ENCODE data around the gene RPS6KA1. TPM values are rescaled to one million over a fixed set of nuclear protein-coding genes. Genes with fewer than 3 reads are reported as not detected.

RPS6KA1 gene
- total RNA-seq (2013; cell fraction: nucleolus; rRNA removed), result 130 and 155 TPM in 2 replicates
- total RNA-seq (2014; rRNA removed) (118 and 136 TPM in 2 replicates), total RNA-seq (2014; rRNA removed; fragmentation: Illumina TruSeq; extraction: Trizol) (75.2 and 83.4 TPM in 2 replicates), total RNA-seq (2021) (115 and 116 TPM in 2 replicates), polyA plus RNA-seq (2011; rRNA removed) (53.7 and 92.1 TPM in 2 replicates), polyA plus RNA-seq (2014; fragmentation: Illumina TruSeq; extraction: Trizol) (72.1 and 74.9 TPM in 2 replicates), polyA plus RNA-seq (2014; fragmentation: Nextera tagmentation; extraction: Ambion mirVana) (1 to 10 TPM; 5.0 to 9.9 TPM), polyA plus RNA-seq (2014; rRNA removed) (89.3 and 90.9 TPM in 2 replicates), polyA plus RNA-seq (2016; fragmentation: Nextera tagmentation; extraction: Ambion mirVana) (100 to 1,000 TPM in 1 of 2 experiments, 10 to 100 TPM in 1; 99.4 to 106 TPM), polyA minus RNA-seq (2011; rRNA and poly(A)+ RNA removed) (110 and 170 TPM in 2 replicates), Bru-seq, nascent RNA (percentile 74 among the genes with signal in this experiment), BruChase-seq, experiment 1, labeled RNA remaining after a 6-hour chase (percentile 85 among the genes with signal in this experiment), BruChase-seq, experiment 2, labeled RNA remaining after a 2-hour chase (percentile 78 among the genes with signal in this experiment)
- 41.7 TPM for polyA plus RNA-seq (2011; ENCODE audit: low read depth)
- polyA plus RNA-seq (2011; cell fraction: cytosol; rRNA removed), result 108 and 121 TPM in 2 replicates
- 133 and 140 TPM in 2 replicates for polyA plus RNA-seq (2011; cell fraction: nucleus; rRNA removed)
- 80.5 and 83.0 TPM in 2 replicates for polyA plus RNA-seq (2012)
- polyA minus RNA-seq (2011; cell fraction: cytosol; rRNA and poly(A)+ RNA removed), result 54.0 and 77.9 TPM in 2 replicates
- polyA minus RNA-seq (2011; cell fraction: nucleus; rRNA and poly(A)+ RNA removed), result 84.0 and 132 TPM in 2 replicates
- long read RNA-seq, experiment 1, transcript RPS6KA1-220 (21 exons, 2,359 nt), result major isoform, 45 of 58 reads
- long read RNA-seq, experiment 1, partial matches to known transcripts, result 10 of 58 reads
- long read RNA-seq, experiment 1, other reads (novel, unspliced or antisense), result 3 of 58 reads
- long read RNA-seq, experiment 2, transcript RPS6KA1-216 (21 exons, 3,023 nt), result minor isoform, 8 of 106 reads
- long read RNA-seq, experiment 2, transcript RPS6KA1-220 (21 exons, 2,359 nt), result major isoform, 52 of 106 reads
- long read RNA-seq, experiment 2, partial matches to known transcripts, result 39 of 106 reads
- long read RNA-seq, experiment 2, other reads (novel, unspliced or antisense), result 6 of 106 reads

- H3K36me3 ChIP-seq (ENCODE audit: control insufficient read depth in 2 of 2, insufficient read depth in 2 of 2, low read length in 1 of 2), result no peaks in the 10 kb centered on the region
- ChIA-PET POLR2A (interaction anchor here (0.6 to 3.0 kb wide), 5 partner anchors 9 to 948 kb away, joined by 5 to 22 read pairs (median 10); no protein-coding TSS in a partner anchor), RAD21 (ENCODE audit: unreplicated experiment) (interaction anchor here (1.1 to 5.6 kb wide), 4 partner anchors 9 to 69 kb away, joined by 3 to 43 read pairs (median 10); no protein-coding TSS in a partner anchor), SMC1A (ENCODE audit: uncharacterized antibody, unreplicated experiment) (interaction anchor here (0.7 to 4.4 kb wide), 8 partner anchors 8 to 172 kb away, joined by 3 to 16 read pairs (median 6); no protein-coding TSS in a partner anchor), CTCF (interaction anchor here (0.6 to 7.1 kb wide), 8 partner anchors 9 to 112 kb away, joined by 3 to 90 read pairs (median 4); no protein-coding TSS in a partner anchor)
- no peaks in the 10 kb centered on the region for H3K27me3 ChIP-seq (replicated peaks in 1 of 2; ENCODE audit: control insufficient read depth in 2 of 2, insufficient read depth in 2 of 2, low read length in 1 of 2)
- no TSS peak for BruUV-seq (replicated peaks)
- ATAC-seq (peak; percentile 79), FAIRE-seq (no peak), DNase-seq (ENCODE audit: low read depth, low spot score) (no peak)
- in situ Hi-C loops (cut with MboI) (no loop called here), intact Hi-C loops (cut with micrococcal nuclease; ENCODE audit: unreplicated experiment) (no loop called here)
- H3K9me3 ChIP-seq (replicated peaks; ENCODE audit: control insufficient read depth, insufficient read depth, low read length), result no peaks in the 10 kb centered on the region
- H3K4me2 ChIP-seq (ENCODE audit: control insufficient read depth, insufficient read depth), result peak within 1 kb of the TSS; percentile 82
- WGBS (ENCODE audit: insufficient coverage, insufficient replicate concordance, low lambda C conversion rate, missing lambda C conversion rate), result under 1% methylated on average over 54 of the region's 86 CpGs
- H3K27ac ChIP-seq (ENCODE audit: control insufficient read depth, insufficient read depth), result peak within 1 kb of the TSS; percentile 57
- no peaks in the 10 kb centered on the region for H4K20me1 ChIP-seq (ENCODE audit: control insufficient read depth, insufficient read depth)
- H3K79me2 ChIP-seq (ENCODE audit: control insufficient read depth, insufficient read depth, low read length), result peaks cover 20% of the 10 kb centered on the region
- H3K9ac ChIP-seq (ENCODE audit: control insufficient read depth, insufficient read depth, low read length), result peak within 1 kb of the TSS; percentile 81
- peak within 1 kb of the TSS; percentile 95 for H2AFZ ChIP-seq (ENCODE audit: control insufficient read depth, low read depth, low read length)
- H3K4me3 ChIP-seq, result peak within 1 kb of the TSS; percentile 83
- H3K4me1 ChIP-seq (ENCODE audit: control insufficient read depth, insufficient read depth, low read length), result peaks cover 17% of the 10 kb centered on the region; the same call in 1 of the 2 replicates
- TF ChIP-seq BCL11A (IDR thresholded peaks at IDR 0.05; ENCODE audit: low read depth, low read length), result no peak
- TF ChIP-seq, protein P1, sequence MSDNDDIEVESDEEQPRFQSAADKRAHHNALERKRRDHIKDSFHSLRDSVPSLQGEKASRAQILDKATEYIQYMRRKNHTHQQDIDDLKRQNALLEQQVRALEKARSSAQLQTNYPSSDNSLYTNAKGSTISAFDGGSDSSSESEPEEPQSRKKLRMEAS (IDR thresholded peaks at IDR 0.05; ENCODE audit: low read depth, low read length), result no peak
- TF ChIP-seq NFYA (IDR thresholded peaks at IDR 0.05; ENCODE audit: borderline replicate concordance, low read depth, low read length), result no peak
- no peak for TF ChIP-seq E2F4 (IDR thresholded peaks at IDR 0.05; ENCODE audit: low read depth, low read length)
- no peak for TF ChIP-seq YBX1 (IDR thresholded peaks at IDR 0.05)
- no peak for TF ChIP-seq FOS (IDR thresholded peaks at IDR 0.05; ENCODE audit: borderline replicate concordance, extremely low read depth, insufficient read length)
- TF ChIP-seq, protein P2, sequence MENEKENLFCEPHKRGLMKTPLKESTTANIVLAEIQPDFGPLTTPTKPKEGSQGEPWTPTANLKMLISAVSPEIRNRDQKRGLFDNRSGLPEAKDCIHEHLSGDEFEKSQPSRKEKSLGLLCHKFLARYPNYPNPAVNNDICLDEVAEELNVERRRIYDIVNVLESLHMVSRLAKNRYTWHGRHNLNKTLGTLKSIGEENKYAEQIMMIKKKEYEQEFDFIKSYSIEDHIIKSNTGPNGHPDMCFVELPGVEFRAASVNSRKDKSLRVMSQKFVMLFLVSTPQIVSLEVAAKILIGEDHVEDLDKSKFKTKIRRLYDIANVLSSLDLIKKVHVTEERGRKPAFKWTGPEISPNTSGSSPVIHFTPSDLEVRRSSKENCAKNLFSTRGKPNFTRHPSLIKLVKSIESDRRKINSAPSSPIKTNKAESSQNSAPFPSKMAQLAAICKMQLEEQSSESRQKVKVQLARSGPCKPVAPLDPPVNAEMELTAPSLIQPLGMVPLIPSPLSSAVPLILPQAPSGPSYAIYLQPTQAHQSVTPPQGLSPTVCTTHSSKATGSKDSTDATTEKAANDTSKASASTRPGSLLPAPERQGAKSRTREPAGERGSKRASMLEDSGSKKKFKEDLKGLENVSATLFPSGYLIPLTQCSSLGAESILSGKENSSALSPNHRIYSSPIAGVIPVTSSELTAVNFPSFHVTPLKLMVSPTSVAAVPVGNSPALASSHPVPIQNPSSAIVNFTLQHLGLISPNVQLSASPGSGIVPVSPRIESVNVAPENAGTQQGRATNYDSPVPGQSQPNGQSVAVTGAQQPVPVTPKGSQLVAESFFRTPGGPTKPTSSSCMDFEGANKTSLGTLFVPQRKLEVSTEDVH (IDR thresholded peaks at IDR 0.05; ENCODE audit: low read depth, partially characterized antibody), result no peak
- no peak for TF ChIP-seq PKNOX1 (IDR thresholded peaks at IDR 0.05)
- TF ChIP-seq RAD21 (IDR thresholded peaks at IDR 0.05; ENCODE audit: insufficient read depth, low read depth, low read length), result no peak
- TF ChIP-seq PAX5 (IDR thresholded peaks at IDR 0.05; ENCODE audit: borderline replicate concordance, low read depth, low read length), result no peak
- peak; percentile 77 for TF ChIP-seq DPF2 (IDR thresholded peaks at IDR 0.05)
- no peak for TF ChIP-seq STAT3 (IDR thresholded peaks at IDR 0.05; ENCODE audit: low read depth, low read length)
- no peak for TF ChIP-seq SPI1 (IDR thresholded peaks at IDR 0.05; ENCODE audit: borderline replicate concordance, insufficient read depth, low read depth, low read length)
Measured at GRCh38 chr1:26529655-26530409, at the start of gene RPS6KA1. TSS of gene RPS6KA1 (plus strand) at chr1:26529761. CDS start at chr1:26529921, 160 bp downstream.
